ENCODE measurements around the gene ATG16L1. TPM values are rescaled to one million over a fixed set of nuclear protein-coding genes. Genes with fewer than 3 reads are reported as not detected.

Gene ATG16L1
- total RNA-seq, 1 donor from 2014 or later, result 27.9 TPM

DNA sequence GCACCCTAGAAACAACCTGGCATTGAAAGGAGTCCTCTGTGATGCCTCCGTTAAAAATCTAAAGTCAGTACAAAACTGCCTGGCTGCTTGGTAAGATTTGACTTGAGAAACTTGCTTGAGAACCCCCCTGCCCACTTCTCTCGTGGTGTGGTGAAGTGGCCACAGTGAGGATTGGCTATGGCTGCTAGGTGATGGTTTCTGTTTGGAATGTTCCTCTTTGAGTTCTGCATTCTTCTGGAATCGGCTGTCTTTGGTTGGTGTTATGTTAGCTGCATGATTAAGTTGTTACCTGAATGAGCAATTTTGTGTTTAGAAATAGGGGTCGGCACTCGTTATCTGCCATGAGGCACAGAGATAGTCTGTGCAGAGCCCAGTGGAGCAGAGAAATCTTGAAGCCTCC, 34.4 kb downstream of the ATG16L1 start:
- Mint-ChIP-seq H3K27me3 (no peaks in the 10 kb centered on the region), H3K4me3 (ENCODE audit: low read depth) (no peak overlapping the region), H3K4me1 (ENCODE audit: low read depth) (peaks cover 22% of the 10 kb centered on the region), H3K36me3 (ENCODE audit: insufficient read depth) (peaks cover 28% of the 10 kb centered on the region), H3K27ac (no peak overlapping the region), H3K9me3 (ENCODE audit: low read depth) (no peaks in the 10 kb centered on the region)
- no peak for DNase-seq (ENCODE audit: low spot score, unreplicated experiment)
- TF ChIP-seq, protein P1, sequence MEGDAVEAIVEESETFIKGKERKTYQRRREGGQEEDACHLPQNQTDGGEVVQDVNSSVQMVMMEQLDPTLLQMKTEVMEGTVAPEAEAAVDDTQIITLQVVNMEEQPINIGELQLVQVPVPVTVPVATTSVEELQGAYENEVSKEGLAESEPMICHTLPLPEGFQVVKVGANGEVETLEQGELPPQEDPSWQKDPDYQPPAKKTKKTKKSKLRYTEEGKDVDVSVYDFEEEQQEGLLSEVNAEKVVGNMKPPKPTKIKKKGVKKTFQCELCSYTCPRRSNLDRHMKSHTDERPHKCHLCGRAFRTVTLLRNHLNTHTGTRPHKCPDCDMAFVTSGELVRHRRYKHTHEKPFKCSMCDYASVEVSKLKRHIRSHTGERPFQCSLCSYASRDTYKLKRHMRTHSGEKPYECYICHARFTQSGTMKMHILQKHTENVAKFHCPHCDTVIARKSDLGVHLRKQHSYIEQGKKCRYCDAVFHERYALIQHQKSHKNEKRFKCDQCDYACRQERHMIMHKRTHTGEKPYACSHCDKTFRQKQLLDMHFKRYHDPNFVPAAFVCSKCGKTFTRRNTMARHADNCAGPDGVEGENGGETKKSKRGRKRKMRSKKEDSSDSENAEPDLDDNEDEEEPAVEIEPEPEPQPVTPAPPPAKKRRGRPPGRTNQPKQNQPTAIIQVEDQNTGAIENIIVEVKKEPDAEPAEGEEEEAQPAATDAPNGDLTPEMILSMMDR (IDR thresholded peaks at IDR 0.05; ENCODE audit: unreplicated experiment), result no peak

DNA sequence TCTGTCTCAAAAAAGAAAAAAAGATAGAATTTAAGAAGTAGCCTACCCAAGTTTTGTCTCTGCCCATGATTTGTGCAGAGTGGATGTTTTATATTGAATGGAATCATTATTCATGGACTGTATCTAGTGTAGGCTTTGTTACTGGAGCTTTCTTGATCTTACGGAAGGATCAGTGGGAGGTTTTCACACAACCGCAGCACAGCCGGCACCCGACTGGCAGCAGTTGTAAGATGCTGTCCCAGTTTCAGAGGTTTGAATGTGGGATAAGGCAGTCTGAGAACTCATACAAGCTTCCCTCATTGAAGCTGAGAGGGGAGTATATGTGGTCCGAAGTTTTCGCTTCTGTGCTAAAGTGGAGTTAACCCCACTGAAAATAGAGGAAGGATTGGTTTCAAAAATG, 36.4 kb downstream of the ATG16L1 start:
- H3K27me3 Mint-ChIP-seq, result no peaks in the 10 kb centered on the region
- peaks cover 26% of the 10 kb centered on the region for H3K4me1 Mint-ChIP-seq (ENCODE audit: low read depth)
- DNase-seq (ENCODE audit: low spot score, unreplicated experiment), result no peak
- H3K9me3 Mint-ChIP-seq (ENCODE audit: low read depth), result no peaks in the 10 kb centered on the region
- H3K27ac Mint-ChIP-seq, result no peak overlapping the region
- H3K4me3 Mint-ChIP-seq (ENCODE audit: low read depth), result no peak overlapping the region
- peaks cover 32% of the 10 kb centered on the region for H3K36me3 Mint-ChIP-seq (ENCODE audit: insufficient read depth)
- TF ChIP-seq, protein P1 (IDR thresholded peaks at IDR 0.05; ENCODE audit: unreplicated experiment), result no peak

DNA sequence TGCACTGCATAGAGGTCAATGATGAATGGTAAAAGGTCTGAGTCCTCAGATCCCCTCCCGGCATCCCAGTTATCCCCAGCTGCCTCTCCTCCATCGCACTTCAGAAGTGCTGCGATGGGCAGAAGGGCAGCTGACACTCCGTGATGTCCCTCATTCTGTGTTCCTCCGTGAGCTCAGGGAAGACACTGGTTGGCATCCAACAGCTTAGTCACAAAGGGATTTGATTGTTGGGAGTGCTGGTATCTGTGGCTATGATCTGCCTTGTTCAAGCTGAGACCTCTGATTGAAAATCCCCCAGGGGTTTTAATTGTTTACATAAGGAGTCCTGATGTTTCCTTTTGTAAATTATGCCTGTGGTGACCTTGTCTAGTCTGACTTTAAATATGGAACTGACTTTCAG, 37.2 kb downstream of the ATG16L1 start:
- DNase-seq (ENCODE audit: low spot score, unreplicated experiment), result no peak
- Mint-ChIP-seq H3K27ac (no peak overlapping the region), H3K4me1 (ENCODE audit: low read depth) (peaks cover 26% of the 10 kb centered on the region), H3K36me3 (ENCODE audit: insufficient read depth) (peaks cover 34% of the 10 kb centered on the region), H3K27me3 (no peaks in the 10 kb centered on the region), H3K4me3 (ENCODE audit: low read depth) (no peak overlapping the region), H3K9me3 (ENCODE audit: low read depth) (no peaks in the 10 kb centered on the region)
- TF ChIP-seq, protein P1 (IDR thresholded peaks at IDR 0.05; ENCODE audit: unreplicated experiment), result no peak

DNA sequence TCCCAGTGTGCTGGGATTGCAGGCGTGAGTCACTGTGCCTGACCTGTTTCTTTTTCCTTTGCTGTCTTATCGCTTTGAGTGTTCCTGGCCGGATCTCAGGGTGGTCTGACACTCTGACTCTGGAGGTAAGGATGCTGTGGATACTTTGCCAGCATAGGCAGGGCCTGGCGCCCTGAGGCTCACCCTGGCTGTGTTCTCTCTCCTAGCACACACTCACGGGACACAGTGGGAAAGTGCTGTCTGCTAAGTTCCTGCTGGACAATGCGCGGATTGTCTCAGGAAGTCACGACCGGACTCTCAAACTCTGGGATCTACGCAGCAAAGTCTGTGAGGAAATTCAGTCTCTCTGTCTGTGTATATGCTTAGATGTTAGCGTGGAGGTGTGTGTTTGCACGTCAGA, 38.2 kb downstream of the ATG16L1 start:
- H3K27ac Mint-ChIP-seq, result peak overlapping the region; percentile 90
- H3K4me3 Mint-ChIP-seq (ENCODE audit: low read depth), result peak overlapping the region; percentile 2
- H3K36me3 Mint-ChIP-seq (ENCODE audit: insufficient read depth), result peaks cover 41% of the 10 kb centered on the region
- no peaks in the 10 kb centered on the region for H3K27me3 Mint-ChIP-seq
- no peak for DNase-seq (ENCODE audit: low spot score, unreplicated experiment)
- H3K4me1 Mint-ChIP-seq (ENCODE audit: low read depth), result peaks cover 26% of the 10 kb centered on the region
- no peaks in the 10 kb centered on the region for H3K9me3 Mint-ChIP-seq (ENCODE audit: low read depth)
- TF ChIP-seq, protein P1 (IDR thresholded peaks at IDR 0.05; ENCODE audit: unreplicated experiment), result no peak

DNA sequence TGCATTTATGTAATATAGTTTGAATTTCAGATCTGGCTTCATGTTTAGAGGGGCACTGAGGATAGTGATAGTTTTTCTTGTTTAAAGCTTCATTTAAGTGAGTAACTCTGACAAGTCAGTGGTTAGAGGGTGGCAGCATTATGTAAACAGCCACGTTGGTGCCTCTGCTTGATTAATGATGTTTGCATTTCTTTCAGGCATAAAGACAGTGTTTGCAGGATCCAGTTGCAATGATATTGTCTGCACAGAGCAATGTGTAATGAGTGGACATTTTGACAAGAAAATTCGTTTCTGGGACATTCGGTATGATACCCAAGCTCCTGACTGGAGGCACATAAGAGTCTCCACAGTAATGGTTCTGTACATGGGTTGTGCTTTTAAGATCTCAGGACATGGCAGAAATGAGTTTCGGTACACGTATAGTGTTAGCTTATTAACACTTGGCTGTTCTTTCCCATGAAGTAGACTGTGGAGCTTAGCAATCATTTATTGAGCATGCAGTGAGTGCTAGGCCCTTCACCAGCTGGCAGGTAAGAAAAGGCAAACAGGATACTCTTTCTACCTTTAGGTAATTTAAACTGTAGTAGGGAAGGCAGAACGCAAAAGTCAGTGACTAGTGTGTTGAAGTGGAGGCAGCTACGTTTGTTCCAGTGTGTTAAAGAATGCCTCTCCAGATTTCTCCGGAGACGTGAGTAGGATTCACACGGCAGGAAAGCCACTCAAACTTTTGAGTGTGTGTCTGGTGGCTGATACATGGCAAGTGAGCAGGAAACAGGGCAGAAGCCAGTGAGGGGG, 38.8 kb downstream of the ATG16L1 start:
- no peaks in the 10 kb centered on the region for H3K9me3 Mint-ChIP-seq (ENCODE audit: low read depth)
- H3K36me3 Mint-ChIP-seq (ENCODE audit: insufficient read depth), result peaks cover 43% of the 10 kb centered on the region
- TF ChIP-seq, protein P1 (IDR thresholded peaks at IDR 0.05; ENCODE audit: unreplicated experiment), result no peak
- peaks cover 26% of the 10 kb centered on the region for H3K4me1 Mint-ChIP-seq (ENCODE audit: low read depth)
- DNase-seq (ENCODE audit: low spot score, unreplicated experiment), result no peak
- no peaks in the 10 kb centered on the region for H3K27me3 Mint-ChIP-seq
- peak overlapping the region; percentile 90 for H3K27ac Mint-ChIP-seq
- peak overlapping the region; percentile 16 for H3K4me3 Mint-ChIP-seq (ENCODE audit: low read depth)
